HG02623 (cell line): Measurements from ENCODE around the gene ZNF518B.
"Not testable (repeated sequence)": the region's sequence is repeated elsewhere in the genome, so short reads cannot be mapped to it uniquely, and the experiment has no call there.

Experiments used
- ATAC-seq: cut with Tn5 transposase; IDR thresholded peaks from one replicate; pipeline ENCODE4 v1.9.1; 2021; ENCODE audit warnings: moderate library complexity; ENCODE audit not compliant: unreplicated experiment

ZNF518B gene

DNA sequence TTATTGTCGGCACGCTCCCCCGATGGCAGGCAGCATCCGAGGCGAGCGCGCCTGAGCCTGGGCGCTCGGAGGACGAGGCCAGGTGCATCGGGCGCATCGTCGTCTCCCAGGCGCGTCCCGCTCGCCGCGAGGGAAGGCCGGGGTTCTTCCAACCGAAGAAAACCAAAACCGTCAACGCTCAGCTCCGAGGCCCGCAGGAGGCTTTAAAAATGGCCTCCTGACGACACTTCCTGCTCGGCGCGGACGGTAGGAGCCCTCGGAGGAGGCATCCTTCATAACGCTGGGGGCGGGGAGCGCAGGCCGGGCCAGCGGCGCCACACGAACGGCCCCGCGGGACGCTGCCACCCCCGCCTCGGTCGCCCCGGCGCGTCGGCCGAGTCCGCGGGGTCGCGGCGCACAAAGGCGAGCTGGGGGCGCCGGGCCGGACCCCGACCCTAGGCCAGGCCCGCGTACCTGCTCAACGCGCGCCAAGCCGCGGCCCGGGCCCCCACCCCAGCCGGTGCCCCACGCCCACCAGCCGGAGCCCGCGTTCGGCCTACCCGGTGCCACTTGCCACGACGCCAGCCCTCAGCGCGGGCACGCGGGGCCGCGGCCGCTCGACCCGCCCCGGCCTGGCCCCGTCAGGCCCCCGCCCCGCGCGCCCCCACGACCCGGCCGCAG is 501 bp downstream of the ZNF518B start:
- peak; percentile 54 for ATAC-seq

DNA sequence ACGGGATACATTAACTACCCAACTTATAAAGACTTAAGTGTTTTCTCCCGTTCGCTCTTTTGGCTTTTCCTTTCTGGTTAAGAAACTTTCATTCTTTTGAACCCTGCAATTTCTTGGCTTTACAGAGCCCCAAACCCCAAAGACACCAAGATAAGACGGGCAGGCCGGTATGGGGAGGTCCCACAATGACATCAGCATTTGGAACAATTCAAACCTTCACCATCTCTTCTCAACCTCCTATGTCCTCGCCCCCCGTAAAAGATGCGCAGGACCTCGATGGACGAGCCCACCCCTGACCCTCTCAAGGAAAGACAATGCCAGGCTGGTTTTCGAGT is 999 bp downstream of the ZNF518B start:
- ATAC-seq: no peak

DNA sequence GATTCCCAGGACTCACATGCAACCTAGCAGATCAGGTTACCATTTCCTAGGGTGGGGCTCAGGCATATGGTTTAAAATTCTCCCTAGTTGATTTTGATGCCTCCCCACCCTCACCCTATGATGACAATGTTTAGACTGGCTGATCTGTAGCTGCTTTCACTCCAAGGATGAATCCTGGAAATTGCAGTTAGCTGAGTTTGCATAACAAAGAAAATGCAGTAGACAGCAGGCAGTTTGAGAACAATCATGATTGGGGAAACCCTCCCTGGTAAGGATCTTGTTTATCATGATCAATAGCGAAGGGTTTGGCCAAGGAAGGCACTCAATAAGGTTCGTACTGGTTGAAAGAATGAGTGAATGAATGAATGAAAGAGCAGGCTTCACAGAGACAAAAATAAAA is 2.1 kb downstream of the ZNF518B start:
- no peak for ATAC-seq

GRCh38 chr4:10454726-10455125 is 2.5 kb downstream of the ZNF518B start:
- no peak for ATAC-seq

GRCh38 chr4:10454121-10454520 is 3.1 kb downstream of the ZNF518B start:
- no peak for ATAC-seq

DNA sequence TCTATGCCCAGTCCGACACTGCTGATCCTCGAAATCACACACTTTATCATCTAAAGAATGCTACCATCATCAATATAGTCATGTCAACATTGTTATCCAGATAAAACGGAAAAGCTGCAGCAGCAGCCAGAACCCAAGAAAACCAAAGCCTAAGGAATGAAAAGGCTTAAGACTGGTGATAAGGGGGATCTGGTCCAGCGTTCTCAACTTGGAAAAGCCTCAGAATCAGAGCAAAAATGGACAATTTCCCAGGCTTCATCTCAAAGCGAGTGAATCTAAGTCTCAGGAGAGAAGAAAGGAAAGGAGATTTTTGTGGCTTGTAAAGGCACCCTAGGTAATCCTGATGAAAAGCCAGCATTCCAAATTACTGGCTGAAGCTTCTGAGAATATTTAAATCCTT is 8.2 kb downstream of the ZNF518B start:
- ATAC-seq: no peak

DNA sequence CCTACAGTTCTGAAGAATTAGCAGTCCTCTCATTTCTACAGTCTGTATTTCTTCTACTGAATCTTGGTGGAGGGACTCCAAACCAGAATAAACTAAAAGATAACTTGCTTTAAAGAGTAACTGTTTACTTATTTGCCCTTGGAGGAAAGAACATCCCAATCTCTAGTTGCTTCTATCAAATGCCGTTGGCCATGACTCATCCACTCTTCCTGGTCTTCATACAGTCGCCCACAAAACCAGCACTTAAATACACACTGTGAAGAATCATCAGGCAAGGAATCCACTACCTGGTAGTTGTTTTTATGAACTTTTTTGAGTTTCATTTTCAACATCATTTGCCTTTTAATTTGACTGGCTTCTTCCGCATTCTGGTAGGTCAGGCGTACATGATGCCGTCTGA is 14.2 kb downstream of the ZNF518B start:
- ATAC-seq: no peak

DNA sequence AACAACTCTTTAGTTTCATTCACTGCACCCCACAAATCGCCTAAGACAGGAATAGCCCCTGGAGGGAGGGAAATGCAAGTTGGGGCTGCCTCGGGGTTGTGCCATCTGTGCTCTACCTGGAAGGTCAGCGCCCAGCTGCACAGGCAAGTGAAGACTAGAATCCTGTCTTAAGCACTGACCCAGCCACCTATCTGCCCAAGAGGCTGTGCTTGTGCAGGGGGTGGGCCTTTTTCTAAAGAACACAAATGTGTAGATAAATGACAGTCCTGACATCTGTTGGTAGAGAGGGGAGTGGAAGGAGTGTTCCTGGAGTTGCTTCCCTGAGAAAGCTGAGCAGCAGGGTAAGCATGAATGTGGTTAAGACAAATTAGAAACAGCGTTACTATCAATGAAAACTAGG is 15.7 kb downstream of the ZNF518B start:
- ATAC-seq: no peak

GRCh38 chr4:10438924-10439323 is 18.3 kb downstream of the ZNF518B start:
- no peak for ATAC-seq

DNA sequence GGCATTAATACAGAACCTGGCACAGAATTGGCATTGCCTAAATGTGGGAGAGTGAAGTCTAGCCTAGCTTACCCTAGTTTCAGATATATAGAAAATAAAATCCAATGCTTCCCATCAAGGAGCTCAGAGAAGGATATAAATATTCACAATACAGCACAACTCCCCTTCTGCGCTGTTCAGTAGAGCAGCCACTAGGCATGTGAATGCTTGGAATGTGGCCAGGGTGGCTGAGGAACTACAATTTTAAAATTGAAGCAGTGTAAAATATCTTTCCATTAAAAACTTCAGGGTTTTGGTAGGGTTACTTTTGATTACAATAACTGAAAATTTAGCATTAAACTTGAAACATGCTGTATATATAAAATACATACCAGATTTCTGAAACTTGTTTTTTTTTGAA is 19.5 kb downstream of the ZNF518B start:
- ATAC-seq: no peak

GRCh38 chr4:10427680-10428079 is 29.5 kb downstream of the ZNF518B start:
- ATAC-seq: not testable (repeated sequence)

GRCh38 chr4:10421344-10422055 is 35.7 kb downstream of the ZNF518B start:
- ATAC-seq: no peak

- no peak for ATAC-seq
These were observed 39.5 kb downstream of the ZNF518B start for GRCh38 chr4:10417740-10418139.

- ATAC-seq: no peak
These were observed 40.8 kb downstream of the ZNF518B start for GRCh38 chr4:10416441-10416840.

DNA sequence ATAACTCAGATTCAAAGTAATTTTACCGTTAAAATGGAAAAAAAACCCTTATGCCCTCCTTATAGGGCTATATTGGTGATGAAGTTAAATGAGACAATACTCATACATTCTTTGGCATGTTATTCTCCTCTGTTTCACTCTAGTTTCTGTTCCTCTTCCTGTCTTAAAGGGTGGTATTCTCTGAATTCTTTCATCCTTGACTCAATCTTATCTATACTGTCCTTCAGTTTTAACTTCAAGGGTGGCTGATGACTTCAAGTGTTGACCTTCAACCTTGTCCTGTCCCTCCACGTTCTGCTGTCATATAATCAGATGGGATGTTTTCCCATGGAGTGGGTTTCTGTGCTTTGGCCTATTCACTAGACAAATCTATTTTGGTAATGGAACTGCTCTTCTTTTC is 44.0 kb downstream of the ZNF518B start:
- ATAC-seq: peak; percentile 90

DNA sequence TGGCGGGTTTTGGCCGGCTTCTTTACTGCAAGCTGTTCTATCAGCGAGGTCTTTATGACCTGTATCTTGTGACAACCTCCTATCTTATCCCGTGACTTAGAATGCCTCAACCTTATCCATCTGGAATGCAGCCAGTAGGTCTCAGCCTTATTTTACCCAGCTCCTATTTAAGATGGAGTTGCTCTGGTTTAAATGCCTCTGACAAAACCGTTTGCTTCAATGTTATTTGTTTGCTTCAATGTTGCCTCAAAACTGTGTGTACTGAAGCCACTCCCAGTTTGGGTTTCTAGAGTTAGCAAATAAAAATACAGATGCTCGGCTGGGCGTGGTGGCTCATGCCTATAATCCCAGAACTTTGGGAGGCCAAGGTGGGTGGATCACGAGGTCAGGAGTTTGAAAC is 51.6 kb downstream of the ZNF518B start:
- no peak for ATAC-seq

- no peak for ATAC-seq
These were observed 53.4 kb downstream of the ZNF518B start for GRCh38 chr4:10403633-10404445.

- ATAC-seq: no peak
These were observed 61.1 kb downstream of the ZNF518B start for GRCh38 chr4:10395971-10396580.
